HG02981 (cell line): Measurements from ENCODE around the gene NOL11.
"Not testable (repeated sequence)": the region's sequence is repeated elsewhere in the genome, so short reads cannot be mapped to it uniquely, and the experiment has no call there.

Experiments
- ATAC-seq: cut with Tn5 transposase; IDR thresholded peaks from one replicate; pipeline ENCODE4 v1.9.1; 2021; ENCODE audit warnings: mild to moderate bottlenecking, moderate library complexity; ENCODE audit not compliant: unreplicated experiment

Gene NOL11

DNA sequence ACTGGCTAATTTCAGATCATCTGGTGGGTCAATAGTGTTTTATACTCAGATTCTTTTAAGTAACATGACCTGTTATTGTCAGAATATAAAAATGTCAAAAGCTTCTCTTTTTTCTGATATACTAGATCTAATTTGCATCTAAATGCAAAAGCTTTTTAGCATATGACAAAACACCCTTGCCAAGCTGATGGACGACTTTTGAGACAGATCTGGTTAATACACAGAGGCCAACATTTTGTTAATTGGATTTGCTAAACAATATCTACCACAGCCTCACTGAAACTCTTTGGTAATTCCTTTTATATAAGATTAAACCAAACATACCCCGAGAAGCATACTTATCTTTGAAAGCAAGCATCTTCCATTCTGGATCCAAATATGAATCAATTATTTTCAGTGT, 10.3 kb upstream of the NOL11 start:
- no peak for ATAC-seq

DNA sequence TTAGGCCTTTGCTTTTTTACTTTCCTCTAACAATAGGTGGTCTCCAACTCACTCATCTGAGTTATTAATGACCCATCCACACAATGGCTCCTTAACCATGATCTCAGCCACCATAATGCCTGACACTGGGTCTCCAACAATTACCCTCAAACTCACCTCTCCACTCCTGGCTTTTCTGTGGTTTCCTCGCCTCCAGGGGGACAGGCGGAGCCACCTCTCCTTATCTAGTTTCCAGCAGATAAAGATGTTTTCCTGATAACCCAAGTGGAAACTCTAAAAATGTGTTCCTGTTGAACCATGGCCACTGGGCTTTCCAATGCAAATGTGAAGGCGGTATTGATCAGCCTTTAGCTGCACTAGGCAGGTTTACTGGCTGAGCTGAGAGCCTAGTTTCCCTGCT, 9.4 kb upstream of the NOL11 start:
- no peak for ATAC-seq

DNA sequence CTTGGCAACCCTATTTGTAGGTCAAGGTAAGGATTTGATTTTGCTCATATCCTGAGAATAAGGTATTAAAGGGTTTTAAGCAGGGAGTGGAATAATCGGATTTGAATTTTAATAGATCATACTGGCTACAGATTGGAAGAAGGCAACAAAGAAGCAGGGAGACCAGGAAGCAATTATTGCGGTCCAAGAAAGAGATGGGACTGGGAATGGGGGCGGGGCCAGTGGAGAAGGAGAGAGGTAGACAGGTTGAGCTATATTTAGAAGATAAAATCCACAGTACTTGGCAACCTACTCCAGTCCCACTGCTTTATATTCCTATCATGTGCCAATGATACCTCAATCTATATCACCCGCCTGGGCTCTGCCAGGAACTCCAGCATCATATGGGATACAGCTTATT, 5.8 kb upstream of the NOL11 start:
- ATAC-seq, result no peak

DNA sequence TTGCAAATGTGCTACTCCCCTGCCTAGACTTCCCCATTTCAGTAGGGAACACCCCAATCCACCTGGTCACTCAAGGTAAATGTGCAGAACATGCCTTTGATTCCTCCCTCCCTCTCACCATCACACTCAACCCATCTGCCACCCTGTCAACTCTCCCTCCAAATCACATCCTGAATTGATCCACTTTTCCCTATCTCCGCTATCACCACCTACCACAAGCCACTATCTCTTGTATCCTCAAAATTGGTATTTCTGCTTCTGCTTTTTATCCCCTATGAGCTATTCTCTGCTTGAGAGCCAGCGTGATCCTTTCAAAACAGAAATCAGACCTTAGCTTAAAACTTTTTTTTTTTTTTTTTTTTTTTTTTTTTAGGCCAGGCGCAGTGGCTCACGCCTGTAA, 5.4 kb upstream of the NOL11 start:
- ATAC-seq, result no peak

DNA sequence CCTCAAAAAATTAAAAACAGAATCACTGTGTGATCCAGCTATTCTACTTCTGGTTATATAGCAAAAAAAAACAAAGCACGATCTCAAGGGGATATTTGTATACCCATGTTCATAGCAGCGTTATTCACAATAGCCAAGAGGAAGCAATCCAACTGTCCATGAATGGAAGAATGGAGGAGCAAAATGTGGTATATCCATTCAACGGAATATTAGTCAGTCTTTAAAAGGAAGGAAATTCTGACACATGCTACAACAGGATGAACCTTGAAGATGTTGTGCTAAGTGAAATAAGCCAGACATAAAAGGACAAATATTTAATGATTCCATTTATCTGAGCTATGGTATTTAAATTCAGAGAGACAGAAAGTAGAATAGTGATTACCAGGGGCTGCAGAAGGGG, 4.6 kb upstream of the NOL11 start:
- no peak for ATAC-seq

DNA sequence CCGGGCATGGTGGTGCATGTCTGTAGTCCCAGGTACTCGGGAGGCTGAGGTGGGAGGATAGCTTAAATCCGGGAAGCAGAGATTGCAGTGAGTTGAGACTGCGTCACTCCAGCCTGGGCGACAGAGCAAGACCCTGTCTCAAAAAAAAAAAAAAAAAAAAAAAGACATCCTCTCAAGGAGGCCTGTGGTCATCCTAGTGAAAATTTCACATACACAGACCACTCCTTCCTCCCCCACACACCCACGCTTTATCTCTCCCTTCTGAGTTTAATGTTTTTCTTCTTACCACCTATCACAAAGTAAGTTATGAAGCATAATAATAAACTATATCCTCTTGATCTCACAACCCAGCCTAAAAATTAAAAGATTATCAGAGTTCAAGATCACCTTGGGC, 1.3 kb upstream of the NOL11 start:
- ATAC-seq, result no peak

DNA sequence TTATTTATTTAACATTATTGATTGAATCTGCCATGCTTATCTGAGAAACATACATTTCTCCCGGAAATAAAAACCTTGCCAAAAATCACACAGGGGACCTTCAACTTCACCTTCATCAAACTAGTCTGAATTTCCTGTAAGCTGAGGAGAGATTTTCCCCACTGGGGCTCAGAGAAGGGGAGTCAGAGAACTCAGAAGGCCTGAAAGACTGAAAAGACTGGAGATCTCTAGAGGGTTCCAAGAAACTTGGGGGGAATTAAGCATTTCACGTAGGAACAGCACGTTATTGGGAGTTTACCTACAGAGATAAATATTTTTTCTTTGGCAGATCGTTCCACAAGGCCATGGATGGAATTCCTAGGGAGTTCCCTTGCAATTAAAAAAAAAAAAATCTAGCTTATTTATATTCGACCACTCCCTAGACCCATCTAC, 528 bp upstream of the NOL11 start:
- no peak for ATAC-seq

DNA sequence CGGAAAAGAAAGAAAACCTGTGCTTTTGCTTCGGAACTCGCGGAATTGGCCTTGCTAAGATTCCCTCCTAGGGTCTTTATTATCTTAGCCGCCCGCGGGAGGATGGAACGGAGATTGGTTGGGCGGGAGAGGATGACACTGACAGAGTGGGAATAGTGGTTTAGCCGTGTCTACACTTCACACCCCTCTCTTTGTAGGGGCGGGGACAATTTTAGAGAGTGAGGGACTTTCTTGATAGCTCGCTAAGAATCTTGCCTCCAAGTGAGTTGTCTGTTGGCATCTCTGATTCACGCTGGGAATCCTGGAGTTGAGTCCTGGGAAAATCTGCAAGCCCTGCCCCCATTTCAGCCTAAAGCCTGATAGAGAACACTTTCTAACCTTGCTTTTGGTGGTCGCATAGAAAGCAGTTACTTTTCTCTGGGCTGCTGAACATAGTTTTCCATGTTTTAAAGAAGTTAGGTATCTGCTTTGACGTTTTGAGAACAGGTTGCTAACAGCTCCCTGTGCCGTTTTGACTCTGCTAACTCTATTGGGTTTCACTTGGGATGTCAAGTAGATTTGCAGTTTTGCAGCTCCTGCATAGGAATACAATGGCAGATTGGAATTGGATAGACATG, 697 bp downstream of the NOL11 start:
- no peak for ATAC-seq

DNA sequence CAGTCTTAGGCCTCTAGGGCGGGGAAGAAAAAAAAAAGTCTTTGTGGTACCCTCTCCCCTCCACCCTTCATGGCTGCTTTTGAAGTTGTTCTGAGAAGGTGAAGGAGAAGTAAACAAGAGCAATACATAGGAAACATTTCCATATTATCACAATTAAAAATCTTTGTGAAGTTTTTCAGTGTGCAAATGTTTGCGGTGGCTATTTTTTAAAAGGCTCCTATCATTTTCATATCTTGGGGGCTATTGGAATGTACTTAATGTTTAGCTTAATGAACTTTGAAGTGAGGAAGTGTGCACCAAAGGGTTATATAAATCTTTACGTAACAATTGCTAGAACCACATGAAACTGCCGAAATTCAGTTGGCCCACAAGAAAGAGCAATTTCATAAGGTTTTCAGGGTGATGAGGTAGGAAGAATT, 7.6 kb downstream of the NOL11 start:
- no peak for ATAC-seq

DNA sequence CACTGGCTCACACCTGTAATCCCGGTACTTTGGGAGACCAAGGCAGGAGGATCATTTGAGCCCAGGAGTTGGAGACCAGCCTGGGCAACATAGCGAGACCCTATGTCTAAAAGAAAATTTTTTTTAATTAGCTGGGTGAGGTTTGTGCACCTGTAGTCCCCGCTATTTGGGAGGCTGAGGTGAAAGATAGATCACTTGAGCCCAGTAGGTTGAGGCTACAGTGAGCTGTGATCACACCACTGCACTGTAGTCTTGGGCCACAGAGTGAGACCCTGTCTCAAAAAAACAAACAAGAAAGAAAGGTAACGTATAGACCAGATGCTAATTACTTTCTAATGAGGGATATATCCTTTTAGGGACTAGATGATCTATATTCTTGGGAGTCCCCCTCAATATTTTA, 8.1 kb downstream of the NOL11 start:
- ATAC-seq, result no peak

DNA sequence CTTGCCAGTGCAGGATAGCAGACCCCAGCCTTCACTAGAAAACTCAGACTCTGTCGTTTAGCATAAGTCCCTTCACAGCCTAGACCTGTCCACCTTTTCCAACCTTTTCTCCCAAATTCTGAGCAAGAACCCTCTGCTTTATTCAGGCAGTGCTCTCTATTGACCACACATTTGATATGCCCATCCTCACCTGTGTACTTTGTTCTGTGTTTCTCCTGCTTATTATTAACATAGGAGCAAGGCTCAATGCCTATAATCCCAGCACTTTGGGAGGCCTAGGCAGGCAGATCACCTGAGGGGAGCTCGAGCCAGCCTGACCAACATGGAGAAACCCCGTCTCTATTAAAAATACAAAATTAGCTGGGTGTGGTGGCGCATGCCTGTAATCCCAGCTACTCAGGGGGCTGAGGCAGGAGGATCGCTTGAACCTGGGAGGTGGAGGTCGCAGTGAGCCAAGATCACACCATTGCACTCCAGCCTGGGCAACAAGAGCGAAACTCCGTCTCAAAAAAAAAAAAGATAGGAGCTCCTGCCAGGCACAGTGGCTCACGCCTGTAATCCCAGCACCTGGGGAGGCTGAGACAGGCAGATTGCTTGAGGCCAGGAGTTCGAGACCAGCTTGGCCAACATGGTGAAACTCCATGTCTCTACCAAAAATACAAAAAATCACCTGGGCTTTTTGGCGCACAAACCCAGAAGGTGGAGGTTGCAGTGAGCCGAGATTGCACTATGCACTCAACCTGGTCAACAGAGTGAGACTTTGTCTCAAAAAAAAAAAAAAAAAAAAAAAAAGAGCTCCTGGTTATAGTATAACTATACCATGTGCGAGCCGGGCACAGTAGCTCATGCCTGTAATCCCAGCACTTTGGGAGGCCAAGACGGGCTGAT, 9.7 kb downstream of the NOL11 start:
- ATAC-seq, result not testable (repeated sequence)

DNA sequence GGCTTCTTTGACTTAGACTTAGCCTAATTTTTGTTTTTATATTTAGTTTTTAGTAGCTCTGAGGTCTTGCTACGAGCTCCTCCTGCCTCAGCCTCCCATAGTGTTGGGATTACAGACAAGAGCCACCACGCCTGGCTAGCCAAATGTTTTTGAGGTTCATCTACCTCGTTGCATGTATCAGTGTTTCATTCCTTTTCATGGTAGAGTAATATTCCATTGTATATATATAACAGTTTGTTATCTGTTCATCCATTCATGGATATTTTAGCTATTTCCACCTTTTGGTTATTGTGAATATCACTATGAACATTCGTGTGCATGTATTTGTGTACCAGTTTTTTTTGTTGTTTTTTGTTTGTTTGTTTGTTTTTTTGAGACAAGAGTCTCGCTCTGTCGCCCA, 12.2 kb downstream of the NOL11 start:
- ATAC-seq, result no peak

DNA sequence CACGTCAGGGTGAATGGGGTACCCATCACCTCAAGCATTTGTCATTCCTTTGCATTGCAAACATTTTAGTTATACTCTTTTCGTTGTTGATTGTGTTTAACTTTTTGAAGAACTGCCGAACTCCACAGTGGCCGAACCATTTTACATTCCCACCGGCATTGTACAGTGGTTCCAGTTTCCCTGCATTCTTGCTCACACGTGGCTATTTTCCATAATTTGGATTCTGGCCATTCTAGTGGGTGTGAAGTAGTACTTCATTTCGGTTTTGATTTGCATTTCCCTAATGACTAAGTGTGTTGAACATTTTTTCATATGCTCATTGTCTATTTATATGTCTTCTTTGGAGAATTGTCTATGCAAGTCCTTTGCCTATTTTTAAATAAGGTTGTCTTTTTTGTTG, 13.0 kb downstream of the NOL11 start:
- ATAC-seq, result no peak

DNA sequence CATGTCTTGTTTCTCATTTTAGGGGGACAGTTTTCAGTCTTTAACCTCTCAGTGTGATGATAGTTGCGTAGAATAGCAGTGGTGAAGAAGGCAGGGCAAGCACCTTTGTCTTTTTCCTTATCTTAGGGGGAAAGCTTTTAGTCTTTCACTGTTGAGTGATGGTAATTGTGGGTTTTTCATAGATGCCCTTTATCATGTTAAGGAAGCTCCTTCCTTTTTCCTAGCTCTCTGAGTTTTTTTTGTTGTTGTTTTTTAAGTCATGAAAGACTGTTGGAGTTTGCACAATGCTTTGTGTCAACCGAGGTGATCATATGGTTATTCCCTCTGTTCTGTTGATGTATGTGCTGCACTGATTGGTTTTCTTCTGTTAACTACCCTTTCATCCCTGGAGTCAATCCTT, 15.7 kb downstream of the NOL11 start:
- ATAC-seq, result no peak

DNA sequence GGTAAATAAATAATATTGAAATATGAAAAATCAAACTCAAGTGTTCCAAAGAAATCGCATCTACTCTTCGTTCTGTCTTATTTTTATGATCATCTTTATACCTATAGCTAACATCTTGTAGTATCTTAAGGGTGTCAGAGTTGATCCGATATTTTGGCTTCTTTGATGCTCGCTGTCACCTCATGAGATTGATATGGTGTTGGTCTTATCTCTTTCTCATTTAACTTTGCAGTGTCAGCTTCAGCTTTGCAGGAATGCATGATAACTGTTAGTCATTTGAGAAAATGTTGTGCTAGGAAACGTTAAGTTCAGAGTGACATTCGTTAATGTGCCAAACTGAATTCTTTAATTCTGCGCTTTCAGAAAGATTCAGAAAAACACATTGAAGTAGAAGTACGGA, 19.4 kb downstream of the NOL11 start:
- no peak for ATAC-seq

DNA sequence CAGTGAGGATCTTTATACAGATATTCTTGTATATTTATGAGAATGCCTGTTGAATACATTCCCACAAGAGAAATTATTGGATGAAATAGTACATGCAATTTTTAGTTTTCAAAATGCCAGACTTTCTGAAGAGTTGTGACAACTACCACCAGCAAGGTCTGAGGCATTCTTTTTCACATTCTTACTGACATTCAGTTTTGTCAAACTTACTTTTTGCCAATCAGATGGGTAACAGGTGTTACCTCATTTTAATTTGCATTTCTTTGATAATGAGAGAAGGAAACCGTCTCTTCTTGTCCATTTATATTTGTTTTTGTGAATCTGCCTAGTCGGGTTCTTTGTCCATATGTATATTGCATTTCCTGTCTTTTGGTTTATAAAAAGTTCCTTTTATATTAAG, 24.3 kb downstream of the NOL11 start:
- no peak for ATAC-seq

DNA sequence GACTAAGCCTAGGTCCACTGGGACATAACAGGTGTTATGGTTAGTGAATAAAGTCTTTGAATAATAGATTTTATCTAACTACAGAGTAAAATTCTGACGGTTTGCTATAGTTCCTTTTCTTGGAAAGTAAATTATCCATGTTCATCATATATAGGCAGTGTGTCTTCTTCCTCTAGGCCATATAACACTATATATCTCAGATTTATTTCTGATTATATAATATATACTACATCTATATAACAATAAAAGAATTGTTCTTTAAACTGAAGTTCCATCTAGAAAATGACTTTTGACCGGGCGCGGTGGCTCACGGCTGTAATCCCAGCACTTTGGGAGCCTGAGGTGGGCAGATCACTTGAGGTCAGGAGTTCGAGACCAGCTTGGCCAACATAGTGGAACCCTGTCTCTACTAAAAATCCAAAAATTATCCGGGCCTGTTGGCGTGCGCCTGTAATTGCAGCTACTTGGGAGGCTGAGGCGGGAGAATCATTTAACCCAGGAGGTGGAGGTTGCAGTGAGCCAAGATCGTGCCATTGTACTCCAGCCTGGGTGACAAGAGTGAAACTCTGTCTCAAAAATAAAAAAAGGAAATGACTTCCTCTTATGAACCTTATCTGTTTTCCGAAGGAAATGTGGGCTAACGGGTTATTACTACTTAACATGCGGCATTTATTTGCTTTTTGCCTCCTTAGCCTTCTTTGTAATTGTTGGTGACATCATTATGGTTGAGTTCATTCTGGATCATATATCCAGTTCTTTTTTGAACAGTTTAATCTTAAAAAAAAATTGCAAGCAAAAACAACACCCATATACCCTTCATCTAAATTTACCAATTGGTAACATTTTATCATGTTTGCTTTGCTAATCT, 29.2 kb downstream of the NOL11 start:
- ATAC-seq, result no peak

DNA sequence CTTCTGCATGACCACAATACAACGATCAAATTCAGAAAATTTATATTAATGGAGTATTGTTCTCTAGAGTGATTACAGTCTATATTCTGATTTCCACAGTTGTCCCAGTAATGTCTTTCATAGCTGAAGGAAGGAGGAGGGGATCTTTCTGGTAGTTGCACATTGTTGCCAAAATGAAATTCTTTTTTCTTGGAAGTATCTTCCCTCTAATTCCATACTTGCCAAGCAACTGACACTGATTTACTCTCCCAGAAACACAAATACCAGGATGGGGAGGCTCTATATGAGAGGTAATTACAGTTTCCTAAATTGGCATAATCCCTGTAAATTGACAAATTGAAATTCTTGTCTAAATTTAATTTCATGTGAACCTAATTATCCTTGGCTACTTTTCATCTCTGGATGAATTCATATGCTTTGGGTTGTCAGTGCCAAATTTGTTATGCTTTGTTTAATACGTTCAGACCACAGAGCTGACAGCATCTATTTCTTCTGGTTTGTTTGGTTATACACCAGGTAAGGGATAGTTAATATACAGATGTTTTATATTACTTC, 30.0 kb downstream of the NOL11 start:
- ATAC-seq, result no peak

DNA sequence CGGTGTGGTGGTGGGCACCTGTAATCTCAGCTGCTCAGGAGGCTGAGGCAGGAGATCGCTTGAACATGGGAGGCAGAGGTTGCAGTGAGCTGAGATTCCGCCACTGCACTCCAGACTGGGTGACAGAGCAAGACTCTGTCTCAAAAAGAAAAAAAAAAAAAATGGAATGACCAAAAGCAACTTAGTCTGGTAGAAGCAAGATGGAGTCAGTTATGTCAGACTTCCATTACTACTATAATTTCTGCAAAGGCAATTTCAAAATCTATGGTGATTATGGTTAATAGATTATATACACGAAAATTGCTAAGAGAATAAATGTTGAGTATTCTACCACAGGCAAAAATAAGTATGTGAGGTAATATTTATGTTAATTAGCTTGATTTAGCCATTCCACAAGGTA, 32.3 kb downstream of the NOL11 start:
- no peak for ATAC-seq

DNA sequence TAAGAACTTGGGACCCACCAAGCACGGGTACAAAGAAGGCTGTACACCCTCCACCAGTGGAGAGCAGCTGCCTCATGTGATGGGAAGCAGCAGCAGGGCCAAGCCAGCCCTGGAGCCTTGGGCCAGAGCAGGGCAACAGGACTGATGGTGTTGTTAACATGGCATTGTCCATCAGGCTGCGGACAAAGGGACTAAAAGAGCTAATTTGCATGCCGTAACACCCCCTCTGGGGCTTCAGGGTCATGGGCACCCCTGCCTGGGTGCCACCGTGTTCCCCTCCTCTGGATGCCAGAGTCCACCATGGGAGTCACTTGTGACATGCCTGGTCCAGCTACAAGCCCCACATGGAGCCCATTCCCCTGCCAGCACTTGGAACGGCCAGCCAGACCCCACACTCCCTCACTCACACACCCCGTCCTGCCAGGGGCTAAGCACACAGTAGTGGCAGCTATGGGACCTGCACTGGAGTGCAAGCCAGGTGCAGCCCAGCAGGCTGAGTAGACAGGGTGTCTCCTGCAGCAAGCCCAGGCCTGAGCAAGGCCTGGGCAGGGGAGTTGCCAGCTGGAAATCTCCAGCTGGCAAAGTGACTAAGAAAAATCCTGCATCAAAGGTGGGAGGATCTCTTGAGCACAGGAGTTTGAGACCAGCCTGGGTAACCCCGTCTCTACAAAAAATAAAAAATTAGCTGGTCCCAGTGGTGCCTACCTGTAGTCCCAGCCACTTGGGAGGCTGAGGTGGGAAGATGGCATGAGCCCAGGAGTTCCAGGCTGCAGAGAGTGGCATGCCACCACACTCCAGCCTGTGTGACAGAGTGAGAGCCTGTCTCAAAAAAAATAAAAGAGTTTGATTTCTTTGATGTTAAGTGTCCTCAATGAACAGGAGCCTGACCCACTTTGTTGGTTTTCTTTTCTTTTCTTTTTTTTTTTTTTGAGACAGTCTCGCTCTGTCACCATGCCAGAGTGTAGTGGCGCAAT, 33.7 kb downstream of the NOL11 start:
- ATAC-seq, result no peak
